Upper lobe of right lung (tissue), 1 donor: ENCODE measurements around the gene HIC1. TPM values are rescaled to one million over a fixed set of nuclear protein-coding genes. Genes with fewer than 3 reads are reported as not detected.

ENCODE experiments used
- ATAC-seq: fragments of 200-7000 bp; cut with Tn5 transposase; one replicate; pipeline ENCODE4 v1.9.1; 2020; ENCODE audit warnings: mild to moderate bottlenecking, moderate library complexity
- DNase-seq: peaks from one replicate; pipeline ENCODE4 v3.0.0-alpha.2; 2020
- H3K27ac ChIP-seq: fragments of 200-600 bp; one replicate; pipeline ENCODE4 v1.8.0; 2022
- H3K27me3 ChIP-seq: fragments of 200-600 bp; one replicate; pipeline ENCODE4 v1.8.0; 2022; ENCODE audit warnings: mild to moderate bottlenecking
- H3K36me3 ChIP-seq: fragments of 200-600 bp; one replicate; pipeline ENCODE4 v1.8.0; 2022
- H3K4me1 ChIP-seq: fragments of 200-600 bp; one replicate; pipeline ENCODE4 v1.8.0; 2022
- H3K4me3 ChIP-seq: fragments of 200-600 bp; one replicate; pipeline ENCODE4 v1.8.0; 2022; ENCODE audit warnings: mild to moderate bottlenecking
- H3K9me3 ChIP-seq: fragments of 200-600 bp; one replicate; pipeline ENCODE4 v1.8.0; 2022
- intact Hi-C: fragments of 100-400 bp; cut with DNase I; formaldehyde crosslinking; loops from one replicate; pipeline ENCODE4 v1.11.0; 2022
- total RNA-seq: library from RNA; stranded (reverse); fragmentation: NEBNext Ultra II Directional; extraction: Animal tissue kit (Norgen Biotek cat#: 25700); gene quantifications from one replicate; pipeline ENCODE4 v1.2.1, GENCODE V29; 2021
- TF ChIP-seq, protein P1 (sequence below): fragments of 200-600 bp; IDR thresholded peaks from one replicate; pipeline ENCODE4 v1.8.0; 2022; ENCODE audit warnings: antibody characterized with exemption
- donor health status: DM: no; HTN: yes; CAD: no; lungs with severe emphysema.

Gene HIC1
- total RNA-seq, 1 donor from 2014 or later = 20.8 TPM

DNA sequence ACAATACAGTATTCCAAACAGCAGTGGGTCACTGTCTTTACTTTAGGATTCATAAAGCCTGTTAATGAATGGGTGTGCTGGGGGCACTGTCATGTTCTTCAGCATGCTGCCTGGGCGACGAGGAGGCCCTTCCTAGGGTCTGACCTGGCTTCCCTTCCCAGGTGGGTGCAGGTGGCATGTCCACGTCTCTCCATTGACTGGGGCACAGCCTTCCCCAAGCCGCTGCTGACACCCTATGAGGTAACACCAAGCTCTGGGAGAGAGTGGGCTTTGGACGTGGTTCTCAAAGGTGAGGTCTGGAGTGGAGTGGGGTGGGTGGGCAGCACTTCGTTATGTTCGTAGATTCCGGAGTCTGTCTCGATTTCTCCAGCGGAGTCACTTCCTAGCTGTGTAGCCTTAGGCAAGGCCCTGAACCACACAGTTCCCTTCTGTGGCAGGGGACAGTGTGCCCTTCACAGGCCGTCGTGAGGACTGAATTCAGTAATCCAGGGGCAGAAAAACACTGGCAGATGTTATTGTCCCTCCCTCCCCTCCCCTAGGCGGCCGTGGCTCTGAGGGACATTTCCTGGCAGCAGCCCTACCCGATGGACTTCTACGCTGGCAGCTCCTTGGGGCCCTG, 13.9 kb upstream of the HIC1 start:
- ATAC-seq (no peak), DNase-seq (no peak)
- Histone ChIP-seq H3K9me3 (no peaks in the 10 kb centered on the region), H3K4me3 (peak overlapping the region; percentile 80), H3K36me3 (peaks cover 52% of the 10 kb centered on the region), H3K27me3 (no peaks in the 10 kb centered on the region), H3K4me1 (peaks cover 13% of the 10 kb centered on the region), H3K27ac (peak overlapping the region; percentile 94)
- TF ChIP-seq, protein P1, sequence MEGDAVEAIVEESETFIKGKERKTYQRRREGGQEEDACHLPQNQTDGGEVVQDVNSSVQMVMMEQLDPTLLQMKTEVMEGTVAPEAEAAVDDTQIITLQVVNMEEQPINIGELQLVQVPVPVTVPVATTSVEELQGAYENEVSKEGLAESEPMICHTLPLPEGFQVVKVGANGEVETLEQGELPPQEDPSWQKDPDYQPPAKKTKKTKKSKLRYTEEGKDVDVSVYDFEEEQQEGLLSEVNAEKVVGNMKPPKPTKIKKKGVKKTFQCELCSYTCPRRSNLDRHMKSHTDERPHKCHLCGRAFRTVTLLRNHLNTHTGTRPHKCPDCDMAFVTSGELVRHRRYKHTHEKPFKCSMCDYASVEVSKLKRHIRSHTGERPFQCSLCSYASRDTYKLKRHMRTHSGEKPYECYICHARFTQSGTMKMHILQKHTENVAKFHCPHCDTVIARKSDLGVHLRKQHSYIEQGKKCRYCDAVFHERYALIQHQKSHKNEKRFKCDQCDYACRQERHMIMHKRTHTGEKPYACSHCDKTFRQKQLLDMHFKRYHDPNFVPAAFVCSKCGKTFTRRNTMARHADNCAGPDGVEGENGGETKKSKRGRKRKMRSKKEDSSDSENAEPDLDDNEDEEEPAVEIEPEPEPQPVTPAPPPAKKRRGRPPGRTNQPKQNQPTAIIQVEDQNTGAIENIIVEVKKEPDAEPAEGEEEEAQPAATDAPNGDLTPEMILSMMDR = no peak
- intact Hi-C loops = no loop called here

DNA sequence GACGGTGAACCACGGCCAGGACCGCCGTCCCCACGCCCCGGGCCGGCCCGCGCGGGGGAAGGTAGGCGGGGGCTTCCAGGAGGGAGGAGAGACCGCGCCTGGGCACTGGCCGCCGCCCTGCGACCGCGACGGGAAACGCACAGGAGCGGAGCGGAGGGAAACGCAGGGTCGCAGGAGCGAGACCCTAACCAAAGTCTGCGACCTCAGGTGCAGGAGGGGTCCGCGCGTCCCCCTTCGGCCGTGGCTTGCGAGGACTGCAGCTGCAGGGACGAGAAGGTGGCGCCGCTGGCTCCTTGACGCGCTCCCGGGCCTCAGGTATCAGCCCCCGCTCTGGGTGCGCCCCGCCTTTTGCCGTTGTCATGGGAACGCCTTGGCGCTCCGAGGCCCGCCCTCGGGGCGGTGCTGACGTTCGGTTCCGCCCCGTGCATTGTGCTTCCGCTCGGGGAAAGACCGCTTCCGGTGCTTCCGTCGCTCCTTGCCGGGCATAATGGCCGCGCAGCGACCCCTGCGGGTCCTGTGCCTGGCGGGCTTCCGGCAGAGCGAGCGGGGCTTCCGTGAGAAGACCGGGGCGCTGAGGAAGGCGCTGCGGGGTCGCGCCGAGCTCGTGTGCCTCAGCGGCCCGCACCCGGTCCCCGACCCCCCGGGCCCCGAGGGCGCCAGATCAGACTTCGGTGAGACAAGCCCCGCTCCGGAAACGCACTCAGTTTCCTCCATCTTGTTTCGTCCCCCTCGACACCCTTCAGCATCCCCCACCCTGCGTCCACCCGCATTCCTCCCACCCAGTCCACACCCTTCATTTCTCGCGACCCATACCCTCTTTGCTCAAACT, 13.1 kb upstream of the HIC1 start, which contains the start of gene OVCA2:
Gene OVCA2 (plus strand): TSS at position 462 of the 829 bp plus-strand sequence. CDS start 26 bp downstream, at position 488.
- Histone ChIP-seq H3K4me1 (peaks cover 13% of the 10 kb centered on the region), H3K36me3 (peaks cover 45% of the 10 kb centered on the region), H3K27ac (peak within 1 kb of the TSS; percentile 94), H3K4me3 (peak within 1 kb of the TSS; percentile 80), H3K27me3 (no peaks in the 10 kb centered on the region), H3K9me3 (no peaks in the 10 kb centered on the region)
- DNase-seq = peak; percentile 97
- TF ChIP-seq, protein P1 = peak; percentile 51
- intact Hi-C loops = no loop called here
- peak; percentile 97 for ATAC-seq

DNA sequence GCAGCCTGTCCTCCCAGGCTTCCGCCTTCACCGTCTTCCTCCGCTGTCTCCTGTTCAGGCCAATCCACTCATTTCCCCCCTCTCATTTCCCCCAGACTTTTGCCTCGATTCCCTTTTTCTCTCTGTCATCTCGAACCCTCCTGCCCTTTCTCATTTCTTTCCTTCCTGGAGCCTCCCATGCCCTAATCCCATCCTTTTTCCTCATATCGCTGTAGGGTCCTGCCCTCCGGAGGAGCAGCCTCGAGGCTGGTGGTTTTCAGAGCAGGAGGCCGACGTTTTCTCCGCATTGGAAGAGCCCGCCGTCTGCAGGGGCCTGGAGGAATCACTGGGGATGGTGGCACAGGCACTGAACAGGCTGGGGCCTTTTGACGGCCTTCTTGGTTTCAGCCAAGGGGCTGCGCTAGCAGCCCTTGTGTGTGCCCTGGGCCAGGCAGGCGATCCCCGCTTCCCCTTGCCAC, 12.5 kb upstream of the HIC1 start:
- no peak for DNase-seq
- Histone ChIP-seq H3K36me3 (peaks cover 39% of the 10 kb centered on the region), H3K9me3 (no peaks in the 10 kb centered on the region), H3K4me1 (peaks cover 13% of the 10 kb centered on the region), H3K27me3 (no peaks in the 10 kb centered on the region), H3K27ac (peak overlapping the region; percentile 94), H3K4me3 (peak overlapping the region; percentile 80)
- TF ChIP-seq, protein P1 = no peak
- ATAC-seq = no peak
- intact Hi-C loops = no loop called here

DNA sequence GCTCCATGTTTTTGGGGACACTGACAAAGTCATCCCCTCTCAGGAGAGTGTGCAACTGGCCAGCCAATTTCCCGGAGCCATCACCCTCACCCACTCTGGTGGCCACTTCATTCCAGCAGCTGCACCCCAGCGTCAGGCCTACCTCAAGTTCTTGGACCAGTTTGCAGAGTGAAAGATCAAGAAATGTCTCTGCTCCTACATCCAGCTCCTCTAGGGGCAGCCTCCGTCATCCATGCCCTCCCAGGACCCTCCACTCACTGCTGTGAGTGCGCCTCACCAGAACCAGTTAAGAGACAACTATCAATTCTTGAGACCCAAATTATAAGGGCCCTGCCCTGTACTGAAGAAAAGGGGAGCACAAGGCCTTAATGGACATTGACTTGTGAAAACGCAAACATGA, 12.0 kb upstream of the HIC1 start:
- H3K4me1 ChIP-seq = peaks cover 13% of the 10 kb centered on the region
- DNase-seq (no peak), ATAC-seq (no peak)
- no peaks in the 10 kb centered on the region for H3K27me3 ChIP-seq
- peak overlapping the region; percentile 94 for H3K27ac ChIP-seq
- no peaks in the 10 kb centered on the region for H3K9me3 ChIP-seq
- intact Hi-C loops = no loop called here
- peaks cover 34% of the 10 kb centered on the region for H3K36me3 ChIP-seq
- TF ChIP-seq, protein P1 = no peak
- peak overlapping the region; percentile 80 for H3K4me3 ChIP-seq

DNA sequence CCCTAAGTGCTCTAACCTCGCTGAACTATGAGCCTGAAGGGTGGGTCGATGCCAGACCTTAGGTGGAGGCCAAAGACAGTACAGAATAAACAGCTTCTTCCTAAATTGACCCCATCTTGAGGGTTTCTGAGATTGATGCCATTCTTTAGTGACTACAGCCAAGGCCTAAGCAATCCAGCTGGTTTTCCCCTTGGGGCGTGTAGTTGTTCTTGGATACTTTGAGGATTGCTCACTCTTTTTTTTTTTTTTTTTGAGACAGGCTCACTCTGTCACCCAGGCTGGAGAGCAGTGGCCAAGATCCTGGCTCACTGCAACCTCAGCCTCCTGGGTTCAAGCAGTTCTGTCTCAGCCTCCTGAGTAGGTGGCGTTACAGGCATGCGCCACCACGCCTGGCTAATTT, 11.1 kb upstream of the HIC1 start:
- intact Hi-C loops = no loop called here
- no peak overlapping the region for H3K27ac ChIP-seq
- H3K27me3 ChIP-seq = no peaks in the 10 kb centered on the region
- peaks cover 15% of the 10 kb centered on the region for H3K4me1 ChIP-seq
- H3K4me3 ChIP-seq = no peak overlapping the region
- peaks cover 26% of the 10 kb centered on the region for H3K36me3 ChIP-seq
- ATAC-seq (no peak), DNase-seq (no peak)
- H3K9me3 ChIP-seq = no peaks in the 10 kb centered on the region
- TF ChIP-seq, protein P1 = no peak
